GM21717 (cell line): Measurements from ENCODE around the gene P4HA1.
"Not testable (repeated sequence)": the region's sequence is repeated elsewhere in the genome, so short reads cannot be mapped to it uniquely, and the experiment has no call there.

Experiments used
- ATAC-seq: cut with Tn5 transposase; IDR thresholded peaks from one replicate; pipeline ENCODE4 v1.9.1; 2021; ENCODE audit warnings: mild to moderate bottlenecking, moderate library complexity; ENCODE audit not compliant: unreplicated experiment

P4HA1 gene

GRCh38 chr10:73096449-73097304 is at the start of gene P4HA1:
Gene P4HA1, minus strand, starts transcription at chr10:73096866. Its CDS starts 21,983 bp downstream, at chr10:73074883.
- peak; percentile 71 for ATAC-seq

- no peak for ATAC-seq
Measured at GRCh38 chr10:73141603-73142002, 44.9 kb upstream of the P4HA1 start.

- no peak for ATAC-seq
Measured at GRCh38 chr10:73139251-73139650, 42.6 kb upstream of the P4HA1 start.

GRCh38 chr10:73136627-73137026 is 40.0 kb upstream of the P4HA1 start:
- no peak for ATAC-seq

GRCh38 chr10:73134727-73135126 is 38.1 kb upstream of the P4HA1 start:
- ATAC-seq, result no peak

GRCh38 chr10:73131913-73132686 is 35.4 kb upstream of the P4HA1 start:
- no peak for ATAC-seq

- ATAC-seq, result no peak
Measured at GRCh38 chr10:73131301-73131700, 34.6 kb upstream of the P4HA1 start.

GRCh38 chr10:73126343-73126742 is 29.7 kb upstream of the P4HA1 start:
- no peak for ATAC-seq

- ATAC-seq, result no peak
Measured at GRCh38 chr10:73119952-73120351, 23.3 kb upstream of the P4HA1 start.

- no peak for ATAC-seq
Measured at GRCh38 chr10:73119457-73119856, 22.8 kb upstream of the P4HA1 start.

GRCh38 chr10:73117976-73118743 is 21.5 kb upstream of the P4HA1 start:
- peak; percentile 69 for ATAC-seq

GRCh38 chr10:73116017-73116416 is 19.4 kb upstream of the P4HA1 start:
- no peak for ATAC-seq

- ATAC-seq, result no peak
Measured at GRCh38 chr10:73113551-73113950, 16.9 kb upstream of the P4HA1 start.

- ATAC-seq, result not testable (repeated sequence)
Measured at GRCh38 chr10:73112032-73112431, 15.4 kb upstream of the P4HA1 start.

- no peak for ATAC-seq
Measured at GRCh38 chr10:73110345-73110849, 13.7 kb upstream of the P4HA1 start, which contains the start of gene NUDT13. Gene NUDT13, plus strand, starts transcription at chr10:73110455. Its CDS starts 3,911 bp downstream, at chr10:73114366.

- ATAC-seq, result not testable (repeated sequence)
Measured at GRCh38 chr10:73109248-73109652, 12.6 kb upstream of the P4HA1 start.

GRCh38 chr10:73106301-73106700 is 9.6 kb upstream of the P4HA1 start:
- ATAC-seq, result no peak

- no peak for ATAC-seq
Measured at GRCh38 chr10:73099141-73099540, 2.5 kb upstream of the P4HA1 start.

GRCh38 chr10:73097305-73097670 is 622 bp upstream of the P4HA1 start:
- peak; percentile 1 for ATAC-seq

GRCh38 chr10:73096041-73096448 is 621 bp downstream of the P4HA1 start:
- ATAC-seq, result peak; percentile 32

GRCh38 chr10:73095481-73096021 is 1.1 kb downstream of the P4HA1 start:
- ATAC-seq, result no peak
